ENCODE measurements around the gene DNAAF9. TPM values are rescaled to one million over a fixed set of nuclear protein-coding genes. Genes with fewer than 3 reads are reported as not detected.
"Not testable (repeated sequence)": the region's sequence is repeated elsewhere in the genome, so short reads cannot be mapped to it uniquely, and the experiment has no call there.

Gene DNAAF9
- total RNA-seq = 9.4 and 10.6 TPM in 2 replicates
- 6.7 TPM for polyA plus RNA-seq (2012)

GRCh38 chr20:3407040-3407770, at the start of gene DNAAF9:
DNAAF9 (minus strand) TSS chr20:3407669; CDS start chr20:3407557, 112 bp downstream.
- peak; percentile 71 for DNase-seq (ENCODE audit: low read depth)

GRCh38 chr20:3456648-3457047, 49.2 kb upstream of the DNAAF9 start:
- DNase-seq (ENCODE audit: low read depth) = no peak

DNA sequence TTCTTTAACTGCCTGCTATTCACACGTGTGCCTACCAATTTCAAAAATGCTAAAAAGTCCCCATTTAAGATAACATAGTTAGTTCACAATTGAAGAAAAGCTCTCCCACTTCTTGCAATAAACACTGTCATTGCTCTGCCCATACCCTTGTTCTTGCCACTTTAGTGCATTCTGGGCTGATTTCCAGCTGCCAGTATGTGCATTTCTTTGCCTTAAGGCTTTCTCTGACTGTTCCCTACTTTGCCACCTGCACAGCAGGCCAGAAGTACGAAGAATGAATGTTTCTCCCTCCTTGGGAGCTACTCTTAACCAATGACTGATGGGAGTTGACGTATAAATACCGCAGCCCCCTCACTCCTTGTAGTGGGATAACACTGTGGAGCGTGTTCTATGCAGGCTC, 47.4 kb upstream of the DNAAF9 start:
- DNase-seq (ENCODE audit: low read depth) = no peak

DNA sequence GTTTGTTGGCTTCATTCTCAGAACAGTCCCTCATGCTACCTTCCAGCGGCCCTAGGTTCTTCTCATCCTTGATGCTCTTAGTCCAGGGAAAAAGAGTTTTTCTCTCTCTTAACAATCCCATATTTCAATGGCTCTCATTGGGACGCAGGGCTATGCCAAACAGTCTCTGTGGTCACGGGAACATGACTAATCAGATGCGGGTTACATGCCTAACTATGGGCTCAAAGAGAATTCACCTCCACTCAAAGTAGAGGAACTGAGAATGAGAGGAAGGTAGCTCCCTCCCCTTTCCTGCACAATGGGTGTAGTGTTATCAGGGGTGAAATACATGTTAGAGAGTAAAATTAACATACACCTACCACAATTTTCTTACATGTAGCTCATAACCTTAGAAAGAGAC, 45.2 kb upstream of the DNAAF9 start:
- peak; percentile 25 for DNase-seq (ENCODE audit: low read depth)

GRCh38 chr20:3452136-3452535, 44.7 kb upstream of the DNAAF9 start:
- no peak for DNase-seq (ENCODE audit: low read depth)

GRCh38 chr20:3449319-3449718, 41.9 kb upstream of the DNAAF9 start:
- DNase-seq (ENCODE audit: low read depth) = no peak

GRCh38 chr20:3447321-3447720, 39.9 kb upstream of the DNAAF9 start:
- no peak for DNase-seq (ENCODE audit: low read depth)

GRCh38 chr20:3446779-3447178, 39.3 kb upstream of the DNAAF9 start:
- DNase-seq (ENCODE audit: low read depth) = no peak

- DNase-seq (ENCODE audit: low read depth) = no peak
These were observed 29.6 kb upstream of the DNAAF9 start for GRCh38 chr20:3436864-3437574.

- DNase-seq (ENCODE audit: low read depth) = no peak
These were observed 26.8 kb upstream of the DNAAF9 start for GRCh38 chr20:3434232-3434631.

DNA sequence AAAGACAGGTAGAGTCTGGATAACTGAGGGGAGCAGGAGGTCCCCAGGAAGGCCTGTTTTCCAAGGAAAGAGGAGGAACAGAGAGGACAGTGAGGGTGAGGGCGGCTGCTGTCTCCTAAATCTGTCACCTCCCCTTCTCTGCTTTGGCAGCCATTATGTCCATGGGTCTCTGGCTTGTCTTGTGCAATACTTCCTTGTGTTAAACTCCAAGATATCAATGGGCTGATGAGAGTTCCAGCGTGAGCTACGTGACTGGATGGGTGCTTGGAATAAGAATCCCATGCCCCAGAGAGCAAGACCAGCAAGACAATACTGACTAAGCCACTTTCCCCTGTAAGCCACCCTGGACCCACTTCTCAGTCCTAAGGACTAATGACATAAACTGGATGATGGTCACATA, 26.3 kb upstream of the DNAAF9 start:
- DNase-seq (ENCODE audit: low read depth) = no peak

DNA sequence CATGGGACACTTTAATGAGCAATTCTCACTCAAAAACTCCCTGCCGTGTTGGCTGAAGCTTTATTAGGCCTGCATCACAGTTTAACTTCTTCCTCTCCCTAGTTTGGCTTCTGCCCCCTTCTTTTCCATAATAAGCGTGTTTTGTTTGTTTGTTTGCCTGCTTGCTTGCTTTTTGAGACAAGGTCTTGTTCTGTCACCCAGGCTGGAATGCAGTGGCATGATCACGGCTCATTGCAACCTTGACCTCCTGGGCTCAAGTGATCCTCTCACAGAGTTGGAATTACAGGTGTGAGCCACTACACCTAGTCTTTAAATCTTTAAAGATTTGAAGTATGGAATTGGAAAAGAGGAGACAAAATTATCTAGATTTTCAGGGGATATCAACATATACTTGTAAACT, 25.4 kb upstream of the DNAAF9 start:
- no peak for DNase-seq (ENCODE audit: low read depth)

- DNase-seq (ENCODE audit: low read depth) = peak; percentile 82
These were observed 23.6 kb upstream of the DNAAF9 start for GRCh38 chr20:3431109-3431508.

DNA sequence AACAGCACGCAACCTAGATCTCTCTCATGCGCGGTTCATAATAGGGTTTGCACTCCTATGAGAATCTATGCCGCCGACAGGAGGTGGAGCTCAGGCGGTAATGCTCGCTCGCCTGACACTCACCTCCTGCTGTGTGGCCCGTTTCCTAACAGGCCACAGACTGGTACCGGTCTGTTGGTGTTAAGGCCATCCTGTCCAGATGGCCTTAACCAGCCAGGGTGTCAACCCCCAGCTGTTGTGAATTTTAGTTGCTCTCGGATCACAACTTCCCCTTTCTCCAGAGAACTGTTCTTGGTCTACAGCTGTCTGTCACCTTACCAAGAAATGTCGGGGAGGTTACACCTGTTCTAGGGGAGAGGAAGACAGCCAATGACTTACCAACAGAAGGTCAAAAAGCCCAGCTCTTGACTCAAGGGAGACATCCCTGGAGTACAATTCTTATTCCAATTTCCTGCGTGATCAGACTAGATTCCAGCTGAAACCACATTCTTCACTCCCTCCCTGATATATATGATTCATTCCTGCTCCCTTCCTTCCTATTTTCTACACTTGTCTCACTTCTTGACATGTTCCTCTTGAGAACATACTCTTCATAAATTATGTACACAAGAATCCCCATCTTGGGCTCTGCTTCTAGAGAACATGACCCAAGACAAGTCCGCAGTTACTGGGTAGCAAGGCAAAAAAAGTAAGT, 23.1 kb upstream of the DNAAF9 start:
- DNase-seq (ENCODE audit: low read depth) = peak; percentile 63

- DNase-seq (ENCODE audit: low read depth) = not testable (repeated sequence)
These were observed 19.3 kb upstream of the DNAAF9 start for GRCh38 chr20:3426766-3427165.

DNA sequence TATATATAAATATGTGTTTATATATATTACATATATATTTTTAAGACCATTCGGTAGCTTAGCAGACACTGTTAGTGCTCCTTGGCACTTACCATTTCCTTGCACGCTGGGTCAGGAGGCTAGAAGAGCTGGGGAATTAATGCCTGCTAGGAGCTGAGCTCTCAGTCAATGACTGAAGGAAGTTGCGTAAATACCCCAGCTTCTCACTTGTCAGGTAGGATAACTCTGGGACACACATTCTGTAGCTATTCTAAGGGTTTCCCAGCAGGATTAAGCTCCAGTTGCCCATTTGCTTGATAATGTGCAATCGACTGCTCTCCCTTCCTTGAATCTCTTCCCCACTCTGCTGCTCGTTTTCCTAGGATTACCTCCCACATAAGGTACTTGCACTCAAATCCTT, 15.7 kb upstream of the DNAAF9 start:
- no peak for DNase-seq (ENCODE audit: low read depth)

GRCh38 chr20:3421985-3422384, 14.5 kb upstream of the DNAAF9 start:
- no peak for DNase-seq (ENCODE audit: low read depth)

- peak; percentile 56 for DNase-seq (ENCODE audit: low read depth)
These were observed 12.8 kb upstream of the DNAAF9 start for GRCh38 chr20:3420211-3420707.

GRCh38 chr20:3418161-3418560, 10.7 kb upstream of the DNAAF9 start:
- not testable (repeated sequence) for DNase-seq (ENCODE audit: low read depth)

DNA sequence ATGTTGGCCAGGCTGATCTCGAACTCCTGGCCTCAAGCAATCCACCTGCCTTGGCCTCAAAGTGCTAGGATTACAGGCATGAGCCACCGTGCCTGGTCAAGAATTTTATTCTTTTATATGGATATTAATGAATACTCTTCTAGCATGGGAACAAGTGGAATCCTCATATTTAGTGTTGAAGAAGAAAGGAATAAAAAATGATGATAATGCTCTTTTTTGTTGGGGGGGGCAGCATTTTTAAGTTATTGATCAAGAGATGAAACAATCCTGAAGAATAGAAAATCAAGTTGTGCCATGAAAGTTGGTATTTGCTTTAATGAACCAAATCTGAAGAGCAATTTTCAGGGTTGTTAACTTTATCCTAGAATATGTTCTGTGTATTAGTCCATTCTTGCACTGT, 6.7 kb upstream of the DNAAF9 start:
- no peak for DNase-seq (ENCODE audit: low read depth)

DNA sequence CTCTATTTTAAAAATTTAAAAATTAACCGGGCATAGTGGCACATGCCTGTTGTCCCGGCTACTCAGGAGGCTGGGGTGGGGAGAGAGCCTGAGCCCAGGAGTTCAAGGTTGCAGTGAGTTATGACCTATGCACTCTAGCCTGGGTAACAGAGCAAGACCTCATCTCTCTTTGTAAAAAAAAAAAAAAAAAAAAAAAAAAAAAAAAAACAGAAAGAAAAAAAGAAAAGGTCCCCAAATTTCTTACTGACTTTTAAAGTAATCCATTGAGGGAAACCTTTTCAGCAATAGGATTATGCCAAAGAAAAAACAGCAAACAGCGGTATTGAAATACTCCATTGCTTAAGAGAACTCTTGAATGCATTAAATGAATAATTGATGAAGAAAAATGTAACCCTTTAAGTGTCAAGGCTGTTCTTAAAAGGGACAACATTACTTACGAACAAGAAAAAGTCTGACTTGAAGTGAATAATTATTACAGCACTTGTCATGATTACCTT, 6.0 kb upstream of the DNAAF9 start:
- no peak for DNase-seq (ENCODE audit: low read depth)
